ENCODE measurements around the gene SERPINB6.
A peak's percentile ranks its signal among the peaks of the same experiment; 100 is the strongest.

SERPINB6 gene

DNA sequence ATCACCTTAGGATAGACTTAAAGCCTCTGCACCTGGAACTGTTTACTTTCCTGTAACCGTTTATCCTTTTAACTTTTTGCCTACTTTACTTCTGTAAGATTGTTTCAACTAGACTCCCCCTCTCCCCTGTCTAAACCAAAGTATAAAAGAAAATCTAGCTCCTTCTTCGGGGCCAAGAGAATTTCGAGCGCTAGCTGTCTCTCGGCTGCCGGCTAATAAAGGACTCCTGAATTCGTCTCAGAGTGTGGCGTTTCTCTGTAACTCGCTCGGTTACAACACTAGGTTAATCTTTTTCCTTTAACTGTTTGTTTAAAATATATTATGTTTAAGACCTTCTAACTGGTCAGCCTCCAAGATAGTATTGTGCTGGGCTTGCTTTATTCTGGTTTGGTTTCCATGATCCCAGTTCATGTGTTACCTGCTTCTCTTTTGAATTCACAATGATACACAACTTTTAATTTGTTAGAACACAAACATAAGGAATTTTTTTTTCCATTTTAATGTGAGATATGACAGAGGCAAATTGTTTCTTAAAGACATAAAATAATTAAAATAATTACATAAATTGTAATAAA lies 19.7 kb upstream of the SERPINB6 start:
- DNase-seq (no peak), ATAC-seq (replicated peaks) (no peak)
- Mint-ChIP-seq H3K4me1 (peaks cover 14 to 23% of the 10 kb centered on the region in 2 donors), H3K36me3 (no peaks in the 10 kb centered on the region), H3K27me3 (no peaks in the 10 kb centered on the region), H3K9me3 (no peaks in the 10 kb centered on the region), H3K27ac (peak overlapping the region; percentile 97), H3K4me3 (peak overlapping the region; percentile 90 to 93)

DNA sequence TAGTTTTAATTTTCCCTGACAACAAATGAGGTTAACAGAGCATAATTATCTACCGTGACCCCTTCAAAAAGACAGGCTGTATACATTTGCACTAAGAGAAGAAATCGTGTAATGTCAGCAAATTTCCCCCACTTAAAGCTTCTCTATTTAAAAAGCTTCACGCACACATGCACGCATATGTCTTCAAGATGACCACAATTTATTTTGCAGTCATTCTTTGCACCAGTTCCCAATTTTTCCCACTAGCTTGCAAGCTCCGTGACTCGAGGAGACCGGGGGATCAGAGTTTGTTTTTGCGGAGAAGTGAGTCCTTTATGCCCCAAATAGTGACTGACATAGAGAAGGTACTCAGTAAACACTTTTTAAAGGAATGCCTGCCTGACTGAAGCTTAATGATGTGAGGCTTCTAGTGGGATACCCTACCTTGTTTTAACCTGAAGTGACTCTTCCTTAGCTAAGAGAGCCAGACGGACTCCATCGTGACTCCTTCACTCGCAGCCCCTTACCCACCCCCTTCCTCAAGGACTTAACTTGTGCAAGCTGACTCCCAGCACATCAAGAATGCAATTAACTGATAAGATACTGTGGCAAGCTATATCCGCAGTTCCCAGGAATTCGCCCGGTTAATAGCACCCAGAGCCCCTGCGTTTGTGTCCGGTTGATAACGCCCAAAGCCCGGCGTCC lies 19.0 kb upstream of the SERPINB6 start:
- no peaks in the 10 kb centered on the region for H3K9me3 Mint-ChIP-seq

DNA sequence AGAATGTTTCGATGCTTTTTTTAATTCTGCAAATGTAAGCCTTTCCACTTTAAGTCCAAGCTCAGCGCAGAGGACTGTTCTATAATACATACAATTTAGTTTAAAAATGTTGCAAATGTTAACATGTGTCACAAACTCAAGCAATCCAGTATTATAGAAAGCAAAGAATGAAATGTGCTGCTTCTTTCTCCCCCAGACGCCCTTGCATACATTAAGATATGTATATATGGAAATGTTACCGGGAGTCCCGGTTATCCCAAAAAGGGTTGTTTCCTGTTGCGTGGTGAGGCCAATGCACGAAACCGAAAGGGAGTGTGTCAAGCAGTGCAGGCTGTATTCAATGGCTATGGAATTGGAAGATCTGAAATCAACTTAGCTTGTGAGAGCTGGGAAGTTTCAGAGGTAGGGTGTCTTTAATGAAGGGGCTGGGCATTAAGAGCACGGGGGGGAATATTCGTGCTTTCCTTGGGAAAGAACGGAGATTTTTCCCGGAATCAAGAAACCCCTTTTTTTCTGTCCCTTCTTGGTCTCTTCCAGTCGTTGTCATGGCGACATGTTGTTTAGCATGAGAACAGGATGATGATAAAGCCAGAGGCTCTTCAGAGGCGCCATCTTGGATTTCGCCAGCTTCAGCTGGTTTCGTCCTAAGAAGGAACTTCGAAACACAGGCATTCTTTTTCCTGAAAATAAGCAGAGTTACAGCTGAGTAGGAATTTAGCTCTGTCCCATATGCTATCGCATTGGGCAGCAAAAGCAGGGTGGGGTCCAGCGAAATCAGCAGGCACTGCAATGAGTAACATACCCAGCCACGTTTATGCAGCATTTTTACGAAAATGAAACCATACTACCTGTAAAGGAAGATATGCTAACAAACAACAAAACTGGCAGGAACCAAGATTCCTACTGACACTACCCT lies 18.2 kb upstream of the SERPINB6 start:
- H3K27ac Mint-ChIP-seq = peak overlapping the region; percentile 97
- H3K27me3 Mint-ChIP-seq = no peaks in the 10 kb centered on the region
- H3K36me3 Mint-ChIP-seq = no peaks in the 10 kb centered on the region
- H3K4me1 Mint-ChIP-seq = peaks cover 14 to 23% of the 10 kb centered on the region in 2 donors
- no peaks in the 10 kb centered on the region for H3K9me3 Mint-ChIP-seq
- DNase-seq (peak; percentile 81), ATAC-seq (replicated peaks) (peak; percentile 78 to 85)
- peak overlapping the region; percentile 90 to 93 for H3K4me3 Mint-ChIP-seq

More for the DNA sequence above, 19.0 kb upstream of the SERPINB6 start:
- ATAC-seq (replicated peaks) (no peak), DNase-seq (no peak)
- Mint-ChIP-seq H3K4me1 (peaks cover 14 to 23% of the 10 kb centered on the region in 2 donors), H3K27me3 (no peaks in the 10 kb centered on the region), H3K27ac (peak overlapping the region; percentile 97), H3K36me3 (no peaks in the 10 kb centered on the region), H3K4me3 (peak overlapping the region; percentile 90 to 93)

GRCh38 chr6:2988426-2989331 lies 17.3 kb upstream of the SERPINB6 start:
- H3K9me3 Mint-ChIP-seq = no peaks in the 10 kb centered on the region
- H3K4me3 Mint-ChIP-seq = peak overlapping the region; percentile 90 to 93
- peak; percentile 84 for DNase-seq
- ATAC-seq (replicated peaks) = peak; percentile 83 to 85
- H3K27ac Mint-ChIP-seq = peak overlapping the region; percentile 97
- no peaks in the 10 kb centered on the region for H3K36me3 Mint-ChIP-seq
- peaks cover 1 to 2% of the 10 kb centered on the region in 2 donors for H3K27me3 Mint-ChIP-seq
- H3K4me1 Mint-ChIP-seq = peaks cover 14 to 23% of the 10 kb centered on the region in 2 donors

- peaks cover 7 to 8% of the 10 kb centered on the region in 2 donors for H3K27me3 Mint-ChIP-seq
- no peaks in the 10 kb centered on the region for H3K36me3 Mint-ChIP-seq
- H3K4me1 Mint-ChIP-seq = peaks cover 14 to 23% of the 10 kb centered on the region in 2 donors
- no peaks in the 10 kb centered on the region for H3K9me3 Mint-ChIP-seq
- H3K4me3 Mint-ChIP-seq = peak overlapping the region; percentile 90 to 93
- DNase-seq (no peak), ATAC-seq (replicated peaks) (peak; percentile 5 to 6)
- peak overlapping the region; percentile 89 for H3K27ac Mint-ChIP-seq
These were observed 16.7 kb upstream of the SERPINB6 start for GRCh38 chr6:2988094-2988425.

DNA sequence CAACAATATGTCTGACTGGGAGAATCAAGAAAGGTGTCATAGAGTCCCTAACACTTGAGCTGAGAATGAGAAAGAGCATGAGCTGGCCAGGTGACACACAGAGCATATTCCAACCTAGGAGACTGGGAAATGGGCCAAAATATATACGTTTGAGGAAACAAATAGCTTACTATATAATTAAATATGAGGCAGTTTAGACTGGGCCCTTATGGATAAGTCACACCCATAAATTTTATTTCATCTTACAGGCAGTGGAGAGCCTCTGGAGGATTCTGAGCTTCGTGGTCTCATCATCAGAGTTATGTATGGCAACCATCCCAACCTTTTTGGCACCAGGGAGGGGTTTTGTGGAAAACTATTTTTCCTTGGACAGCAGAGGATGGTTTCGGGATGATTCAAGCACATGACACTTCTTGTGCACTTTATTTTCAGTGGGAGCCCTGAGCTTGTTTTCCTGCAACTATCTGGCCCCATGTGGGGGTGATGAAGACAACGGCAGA lies 15.4 kb upstream of the SERPINB6 start:
- Mint-ChIP-seq H3K9me3 (no peaks in the 10 kb centered on the region), H3K4me1 (peaks cover 16 to 23% of the 10 kb centered on the region in 2 donors), H3K27ac (no peak overlapping the region), H3K36me3 (no peaks in the 10 kb centered on the region), H3K27me3 (peaks cover 18 to 20% of the 10 kb centered on the region in 2 donors), H3K4me3 (peak overlapping the region in 1 of 2 donors; percentile 93)
- DNase-seq (no peak), ATAC-seq (replicated peaks) (no peak)

- H3K27ac Mint-ChIP-seq = no peak overlapping the region
- H3K9me3 Mint-ChIP-seq = no peaks in the 10 kb centered on the region
- H3K4me3 Mint-ChIP-seq = no peak overlapping the region
- ATAC-seq (replicated peaks) (no peak), DNase-seq (no peak)
- no peaks in the 10 kb centered on the region for H3K36me3 Mint-ChIP-seq
- peaks cover 24 to 26% of the 10 kb centered on the region in 2 donors for H3K27me3 Mint-ChIP-seq
- peaks cover 15 to 18% of the 10 kb centered on the region in 2 donors for H3K4me1 Mint-ChIP-seq
These were observed 13.5 kb upstream of the SERPINB6 start for GRCh38 chr6:2984738-2985406.

DNA sequence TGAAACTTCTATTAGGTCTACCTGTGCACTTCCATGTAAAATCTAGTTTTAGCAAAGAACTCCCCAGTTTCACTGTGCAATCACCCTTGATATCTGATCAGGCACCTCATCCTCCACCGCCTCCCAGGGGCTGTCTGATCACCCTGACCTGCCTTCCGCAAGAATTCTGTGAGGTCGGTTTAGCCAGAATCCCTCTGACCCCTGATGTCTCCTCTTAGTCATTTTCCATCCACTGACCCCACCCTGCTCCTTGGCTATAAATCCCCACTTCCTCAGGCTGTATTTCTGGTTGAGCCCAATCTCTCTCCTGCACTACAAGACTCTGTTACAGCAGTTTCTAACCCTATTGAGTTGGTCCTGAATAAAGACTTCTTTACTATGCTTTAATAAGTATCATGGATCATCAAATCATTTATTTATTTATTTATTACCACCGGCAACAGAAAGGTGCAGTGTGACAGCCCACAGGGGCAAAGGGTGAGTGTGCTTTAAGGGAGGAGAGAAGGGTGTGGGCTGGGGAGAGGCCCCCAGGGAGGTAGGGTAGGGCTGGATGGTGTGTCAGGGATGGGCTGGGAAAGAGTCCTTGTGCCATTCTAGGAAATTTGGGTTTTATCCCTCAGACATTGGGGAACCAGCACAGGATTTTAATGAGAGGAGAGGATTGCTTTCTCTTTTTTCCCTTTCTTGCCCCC lies 11.2 kb upstream of the SERPINB6 start:
- peak overlapping the region; percentile 72 for H3K27ac Mint-ChIP-seq
- no peak for DNase-seq

GRCh38 chr6:2980465-2980855 lies 9.1 kb upstream of the SERPINB6 start:
- DNase-seq = no peak
- Mint-ChIP-seq H3K4me3 (no peak overlapping the region), H3K27me3 (peaks cover 33 to 44% of the 10 kb centered on the region in 2 donors)

More for the DNA sequence above, 11.2 kb upstream of the SERPINB6 start:
- H3K27me3 Mint-ChIP-seq = peaks cover 30 to 32% of the 10 kb centered on the region in 2 donors
- ATAC-seq (replicated peaks) = no peak
- no peaks in the 10 kb centered on the region for H3K36me3 Mint-ChIP-seq
- H3K9me3 Mint-ChIP-seq = no peaks in the 10 kb centered on the region
- H3K4me1 Mint-ChIP-seq = peaks cover 5 to 9% of the 10 kb centered on the region in 2 donors
- H3K4me3 Mint-ChIP-seq = no peak overlapping the region

DNA sequence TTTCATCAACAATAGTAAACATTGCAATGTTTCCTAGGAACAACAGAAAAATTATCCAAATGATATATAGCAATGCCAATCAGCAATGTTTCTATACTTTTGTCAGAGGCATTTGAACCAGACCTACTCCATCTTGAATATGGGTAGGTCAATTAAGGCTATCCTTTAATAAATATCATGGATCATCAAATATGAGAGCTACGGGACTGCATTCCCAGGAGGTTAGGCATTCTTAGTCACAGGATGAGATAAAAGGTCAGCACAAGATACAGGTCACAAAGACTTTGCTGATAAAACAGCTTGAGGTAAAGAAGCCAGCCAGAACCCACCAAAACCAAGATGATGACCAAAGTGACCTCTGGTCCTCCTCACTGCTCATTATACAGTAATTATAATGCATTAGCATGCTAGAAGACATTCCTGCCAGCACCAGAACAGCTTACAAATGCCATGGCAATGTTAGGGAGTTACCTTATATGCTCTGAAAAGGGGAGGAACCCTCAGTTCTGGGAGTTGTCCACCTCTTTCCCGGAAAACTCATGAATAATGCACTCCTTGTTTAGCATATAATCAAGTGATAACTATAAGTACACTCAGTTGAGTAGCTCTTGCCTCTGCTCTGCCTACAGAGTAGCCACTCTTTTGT lies 8.6 kb upstream of the SERPINB6 start:
- DNase-seq = no peak
- Mint-ChIP-seq H3K36me3 (no peaks in the 10 kb centered on the region), H3K9me3 (no peaks in the 10 kb centered on the region), H3K27me3 (peaks cover 33 to 44% of the 10 kb centered on the region in 2 donors), H3K27ac (no peak overlapping the region), H3K4me1 (peaks cover 0 to 9% of the 10 kb centered on the region in 2 donors), H3K4me3 (no peak overlapping the region)
- no peak for ATAC-seq (replicated peaks)

More at GRCh38 chr6:2980465-2980855, 9.1 kb upstream of the SERPINB6 start:
- Mint-ChIP-seq H3K36me3 (no peaks in the 10 kb centered on the region), H3K9me3 (no peaks in the 10 kb centered on the region), H3K27ac (no peak overlapping the region), H3K4me1 (peaks cover 0 to 9% of the 10 kb centered on the region in 2 donors)
- ATAC-seq (replicated peaks) = no peak

DNA sequence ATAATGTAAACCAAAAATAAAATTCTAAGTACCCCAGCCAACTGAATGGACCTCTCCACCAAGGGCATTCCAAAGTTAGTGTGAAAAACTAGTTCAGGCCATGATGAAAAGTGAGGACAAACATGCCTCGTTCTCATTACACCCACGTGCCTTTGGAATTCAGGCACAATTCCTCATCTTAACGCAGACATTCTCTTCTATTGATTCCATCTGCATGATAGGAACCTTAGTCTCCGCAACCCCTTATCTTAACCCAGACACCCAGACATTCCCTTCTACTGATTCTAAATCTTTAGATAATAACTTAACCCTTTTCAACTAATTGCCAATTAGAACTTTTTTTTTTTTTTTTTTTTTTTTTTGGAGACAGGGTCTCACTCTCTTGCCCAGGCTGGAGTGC lies 7.6 kb upstream of the SERPINB6 start:
- no peak for ATAC-seq (replicated peaks)

More for the DNA sequence above, 7.6 kb upstream of the SERPINB6 start:
- Mint-ChIP-seq H3K36me3 (no peaks in the 10 kb centered on the region), H3K4me3 (no peak overlapping the region), H3K27me3 (peaks cover 33 to 50% of the 10 kb centered on the region in 2 donors), H3K9me3 (no peaks in the 10 kb centered on the region), H3K4me1 (peaks cover 0 to 9% of the 10 kb centered on the region in 2 donors), H3K27ac (no peak overlapping the region)
- DNase-seq = no peak

All from stimulated activated naive B cell treated with anti-CD40 and anti-IgM and Interleukin-4, amounts not matched to agents 10 μg/mL and 1 μg/mL and 100 μg/mL, for 72 hours (primary cell).